HEK293 (cell line): ENCODE data around the gene ZBTB47.
A peak's percentile ranks its signal among the peaks of the same experiment; 100 is the strongest.

ENCODE experiments used
- CTCF ChIA-PET: fragments of 350-600 bp; formaldehyde crosslinking; extraction: SDS; loops from one replicate; lab custom pipeline; 2021; ENCODE audit warnings: antibody characterized with exemption; lab: Yijun Ruan, JAX
- POLR2A ChIA-PET: fragments of 300-600 bp; formaldehyde crosslinking; extraction: SDS; loops from one replicate; lab custom pipeline; 2020; ENCODE audit warnings: antibody characterized with exemption, inconsistent platforms; lab: Yijun Ruan, JAX
- H3K27ac ChIP-seq: fragments of 200-500 bp; sonication (Bioruptor generic); 2 replicates; pipeline ENCODE4 v1.5.1; 2014; ENCODE audit warnings: low read depth, low read length, control low read depth, inconsistent platforms; ENCODE audit errors: extremely low read depth
- H3K36me3 ChIP-seq, 2 experiments: fragments of 200-500 bp in 1 of 2; sonication (Bioruptor generic) in 1 of 2; 1 replicate in 1 of 2; 2 replicates in 1 of 2; pipeline ENCODE4 v1.5.1; 2014 to 2017; ENCODE audit warnings: inconsistent platforms in 2 of 2, low read length in 2 of 2; ENCODE audit not compliant: control insufficient read depth in 2 of 2, insufficient read depth in 1 of 2
- H3K4me1 ChIP-seq: fragments of 200-500 bp; sonication (Bioruptor generic); 2 replicates; pipeline ENCODE4 v1.5.1; 2014; ENCODE audit warnings: mild to moderate bottlenecking, low read length, inconsistent platforms; ENCODE audit not compliant: control insufficient read depth, insufficient read depth
- H3K4me3 ChIP-seq: 2 replicates; pipeline ENCODE4 v1.5.1; 2011; ENCODE audit warnings: low read depth, mild to moderate bottlenecking, control low read depth, low read length, moderate library complexity
- H3K9me3 ChIP-seq: fragments of 200-500 bp; sonication (Bioruptor generic); 2 replicates; pipeline ENCODE4 v1.5.1; 2014; ENCODE audit warnings: low read depth, low read length, inconsistent platforms; ENCODE audit not compliant: control insufficient read depth, insufficient read depth
- EGR2 ChIP-seq: fragments of 450-650 bp; formaldehyde crosslinking; IDR thresholded peaks from 2 replicates; pipeline ENCODE4 v1.5.1; 2016; ENCODE audit warnings: low read depth, missing biosample characterization, missing genetic modification characterization
- KLF9 ChIP-seq: fragments of 450-650 bp; formaldehyde crosslinking; IDR thresholded peaks from 2 replicates; pipeline ENCODE4 v1.5.1; 2016; ENCODE audit warnings: missing biosample characterization, missing genetic modification characterization, low read depth
- SALL2 ChIP-seq: fragments of 450-650 bp; formaldehyde crosslinking; IDR thresholded peaks from 2 replicates; pipeline ENCODE4 v1.5.0; 2017; ENCODE audit warnings: missing biosample characterization, mild to moderate bottlenecking, missing genetic modification characterization, borderline replicate concordance
- SCRT2 ChIP-seq: fragments of 450-650 bp; formaldehyde crosslinking; IDR thresholded peaks from 2 replicates; pipeline ENCODE4 v1.5.1; 2016; ENCODE audit warnings: missing biosample characterization, missing genetic modification characterization
- YY1 ChIP-seq: fragments of 450-650 bp; formaldehyde crosslinking; IDR thresholded peaks from 2 replicates; pipeline ENCODE4 v1.5.1; 2018; ENCODE audit warnings: missing biosample characterization, missing genetic modification characterization
- YY2 ChIP-seq: fragments of 450-650 bp; formaldehyde crosslinking; IDR thresholded peaks from 2 replicates; pipeline ENCODE4 v1.5.1; 2016; ENCODE audit warnings: missing biosample characterization, missing genetic modification characterization
- ZNF112 ChIP-seq: fragments of 450-650 bp; formaldehyde crosslinking; IDR thresholded peaks from 2 replicates; pipeline ENCODE4 v1.5.0; 2017; ENCODE audit warnings: missing biosample characterization, missing genetic modification characterization
- ZNF121 ChIP-seq: fragments of 450-650 bp; formaldehyde crosslinking; IDR thresholded peaks from 2 replicates; pipeline ENCODE4 v1.5.1; 2016; ENCODE audit warnings: missing biosample characterization, missing genetic modification characterization
- ZNF138 ChIP-seq: fragments of 450-650 bp; formaldehyde crosslinking; IDR thresholded peaks from 2 replicates; pipeline ENCODE4 v1.5.1; 2016; ENCODE audit warnings: missing biosample characterization, missing genetic modification characterization, borderline replicate concordance
- ZNF140 ChIP-seq: fragments of 450-650 bp; formaldehyde crosslinking; IDR thresholded peaks from 2 replicates; pipeline ENCODE4 v1.5.1; 2016; ENCODE audit warnings: missing biosample characterization, missing genetic modification characterization
- ZNF157 ChIP-seq: fragments of 450-650 bp; formaldehyde crosslinking; IDR thresholded peaks from 2 replicates; pipeline ENCODE4 v1.5.1; 2016; ENCODE audit warnings: missing biosample characterization, missing genetic modification characterization
- ZNF214 ChIP-seq: fragments of 450-650 bp; formaldehyde crosslinking; IDR thresholded peaks from 2 replicates; pipeline ENCODE4 v1.5.1; 2017; ENCODE audit warnings: missing biosample characterization, mild to moderate bottlenecking, missing genetic modification characterization, borderline replicate concordance
- ZNF274 ChIP-seq, 2 experiments: fragments of 200-500 bp in 1 of 2; fragments of 450-650 bp in 1 of 2; sonication (Bioruptor generic) in 1 of 2; formaldehyde crosslinking in 1 of 2; IDR thresholded peaks; 2 replicates each; pipeline versions ENCODE4 v1.5.1 to v1.6.1; 2014 to 2016; ENCODE audit warnings: borderline replicate concordance in 1 of 2, inconsistent platforms in 1 of 2, low read length in 1 of 2, missing biosample characterization in 1 of 2, missing genetic modification characterization in 1 of 2
- ZNF311 ChIP-seq: fragments of 450-650 bp; formaldehyde crosslinking; IDR thresholded peaks from 2 replicates; pipeline ENCODE4 v1.5.1; 2017; ENCODE audit warnings: missing biosample characterization, missing genetic modification characterization, borderline replicate concordance
- ZNF341 ChIP-seq: fragments of 450-650 bp; formaldehyde crosslinking; IDR thresholded peaks from 2 replicates; pipeline ENCODE4; 2016; ENCODE audit warnings: low read depth, missing biosample characterization, missing genetic modification characterization
- ZNF513 ChIP-seq: fragments of 450-650 bp; IDR thresholded peaks from 2 replicates; pipeline ENCODE4 v1.5.1; 2018; ENCODE audit warnings: missing biosample characterization, missing genetic modification characterization
- ZNF555 ChIP-seq: fragments of 450-650 bp; formaldehyde crosslinking; conservative IDR thresholded peaks from 2 replicates; pipeline ENCODE4 v1.5.1; 2017; ENCODE audit warnings: missing biosample characterization, mild to moderate bottlenecking, missing genetic modification characterization, inconsistent platforms
- ZNF585B ChIP-seq: fragments of 450-650 bp; formaldehyde crosslinking; IDR thresholded peaks from 2 replicates; pipeline ENCODE4 v1.5.1; 2016; ENCODE audit warnings: missing biosample characterization, missing genetic modification characterization
- ZNF596 ChIP-seq: fragments of 450-650 bp; IDR thresholded peaks from 2 replicates; pipeline ENCODE4 v1.5.0; 2018; ENCODE audit warnings: missing biosample characterization, mild to moderate bottlenecking, missing genetic modification characterization, moderate library complexity
- ZNF670 ChIP-seq: fragments of 450-650 bp; formaldehyde crosslinking; IDR thresholded peaks from 2 replicates; pipeline ENCODE4 v1.5.1; 2016; ENCODE audit warnings: missing biosample characterization, missing genetic modification characterization, low read depth
- ZNF704 ChIP-seq: fragments of 450-650 bp; formaldehyde crosslinking; IDR thresholded peaks from 2 replicates; pipeline ENCODE4 v1.5.1; 2016; ENCODE audit warnings: missing biosample characterization, missing genetic modification characterization
- TF ChIP-seq, protein P1 (sequence below): fragments of 450-650 bp; formaldehyde crosslinking; IDR thresholded peaks from 2 replicates; pipeline ENCODE4 v1.5.1; 2017; ENCODE audit warnings: missing biosample characterization, missing genetic modification characterization

ZBTB47 gene

GRCh38 chr3:42610976-42611375 is 42.5 kb upstream of the ZBTB47 start:
- no peaks in the 10 kb centered on the region for H3K4me1 ChIP-seq
- peaks cover 4 to 44% of the 10 kb centered on the region in 2 experiments; a peak in 2 of 3 replicates for H3K36me3 ChIP-seq
- CTCF ChIA-PET = interaction anchor here (0.7 to 1.0 kb wide), 3 partner anchors 9 to 19 kb away, joined by 3 read pairs; no protein-coding TSS in a partner anchor
- POLR2A ChIA-PET = interaction anchor here (0.8 kb wide), 1 partner anchor 11 kb away, joined by 3 read pairs; no protein-coding TSS in a partner anchor
- H3K27ac ChIP-seq = no peak overlapping the region
- TF ChIP-seq, protein P1, sequence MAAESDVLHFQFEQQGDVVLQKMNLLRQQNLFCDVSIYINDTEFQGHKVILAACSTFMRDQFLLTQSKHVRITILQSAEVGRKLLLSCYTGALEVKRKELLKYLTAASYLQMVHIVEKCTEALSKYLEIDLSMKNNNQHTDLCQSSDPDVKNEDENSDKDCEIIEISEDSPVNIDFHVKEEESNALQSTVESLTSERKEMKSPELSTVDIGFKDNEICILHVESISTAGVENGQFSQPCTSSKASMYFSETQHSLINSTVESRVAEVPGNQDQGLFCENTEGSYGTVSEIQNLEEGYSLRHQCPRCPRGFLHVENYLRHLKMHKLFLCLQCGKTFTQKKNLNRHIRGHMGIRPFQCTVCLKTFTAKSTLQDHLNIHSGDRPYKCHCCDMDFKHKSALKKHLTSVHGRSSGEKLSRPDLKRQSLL (tag by site-specific recombination) = no peak
- no peak for TF ChIP-seq EGR2 (tag by site-specific recombination)
- TF ChIP-seq ZNF555 (tag by site-specific recombination) = no peak
- TF ChIP-seq SALL2 = no peak
- TF ChIP-seq ZNF670 (tag by site-specific recombination) = no peak
- no peak for TF ChIP-seq ZNF311 (tag by site-specific recombination)
- TF ChIP-seq YY1 = no peak
- no peak for TF ChIP-seq ZNF138 (tag by site-specific recombination)
- TF ChIP-seq KLF9 (tag by site-specific recombination) = no peak
- no peak for TF ChIP-seq ZNF513
- no peak overlapping the region for H3K4me3 ChIP-seq
- H3K9me3 ChIP-seq = no peaks in the 10 kb centered on the region

- Histone ChIP-seq H3K27ac (no peak overlapping the region), H3K36me3 (peaks cover 4 to 35% of the 10 kb centered on the region in 2 experiments; a peak in 2 of 3 replicates), H3K4me3 (no peak overlapping the region), H3K4me1 (no peaks in the 10 kb centered on the region), H3K9me3 (no peaks in the 10 kb centered on the region)
- POLR2A ChIA-PET = no interaction called here
- no peak for TF ChIP-seq ZNF596 (tag by site-specific recombination)
- peak; percentile 49 for TF ChIP-seq SCRT2 (tag by site-specific recombination)
- CTCF ChIA-PET = interaction anchor here (0.9 to 1.2 kb wide), 3 partner anchors 29 to 48 kb away, joined by 3 to 4 read pairs (median 4); no protein-coding TSS in a partner anchor
These were observed 41.3 kb upstream of the ZBTB47 start for GRCh38 chr3:42612217-42612616.

- Histone ChIP-seq H3K4me1 (no peaks in the 10 kb centered on the region), H3K4me3 (no peak overlapping the region), H3K9me3 (no peaks in the 10 kb centered on the region)
- TF ChIP-seq ZNF140 (tag by site-specific recombination) (no peak), ZNF214 (tag by site-specific recombination) (no peak)
- TF ChIP-seq, all 188 proteins: peak for 0
- ChIA-PET CTCF (interaction anchor here (0.6 to 1.2 kb wide), 6 partner anchors 10 to 312 kb away, joined by 3 to 5 read pairs (median 4); no protein-coding TSS in a partner anchor), POLR2A (interaction anchor here (1.2 kb wide), 1 partner anchor 12 kb away, joined by 6 read pairs; the partner anchor contains the start of gene NKTR)
- Histone ChIP-seq H3K36me3 (peaks cover 1 to 35% of the 10 kb centered on the region in 2 experiments; a peak in 2 of 3 replicates), H3K27ac (no peak overlapping the region)
These were observed 40.6 kb upstream of the ZBTB47 start for GRCh38 chr3:42612928-42613327.

DNA sequence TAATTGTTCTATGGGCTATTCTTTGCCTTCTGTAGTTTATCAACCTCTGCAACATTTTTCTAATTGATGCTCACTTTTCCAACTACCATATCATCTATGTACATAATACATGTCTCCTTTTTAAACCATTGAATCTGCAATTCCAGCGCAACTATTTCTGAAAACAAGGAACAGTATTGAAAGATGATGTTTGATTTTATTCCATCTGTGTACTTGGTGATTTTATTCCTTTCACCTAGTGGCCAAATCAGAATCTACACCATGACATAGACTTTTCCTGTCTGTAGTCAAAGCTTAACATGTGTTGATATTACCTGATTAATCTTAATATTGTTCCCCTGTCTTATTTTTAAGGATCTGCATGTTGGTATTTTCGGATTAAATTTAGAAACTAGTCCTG is 40.0 kb upstream of the ZBTB47 start:
- peaks cover 0 to 31% of the 10 kb centered on the region in 2 experiments; a peak in 2 of 3 replicates for H3K36me3 ChIP-seq
- CTCF ChIA-PET = interaction anchor here (0.6 to 1.2 kb wide), 11 partner anchors 9 to 385 kb away, joined by 3 to 7 read pairs (median 4); no protein-coding TSS in a partner anchor
- H3K4me3 ChIP-seq = no peak overlapping the region
- H3K9me3 ChIP-seq = no peaks in the 10 kb centered on the region
- POLR2A ChIA-PET = interaction anchor here (1.2 kb wide), 1 partner anchor 13 kb away, joined by 6 read pairs; the partner anchor contains the start of gene NKTR
- H3K27ac ChIP-seq = no peak overlapping the region
- TF ChIP-seq ZNF112 (tag by site-specific recombination) (no peak), ZNF311 (tag by site-specific recombination) (no peak), ZNF704 (no peak), ZNF341 (tag by site-specific recombination) (no peak), ZNF121 (tag by site-specific recombination) (no peak), YY2 (tag by site-specific recombination) (no peak), ZNF274 (IDR thresholded peaks at IDR 0.05; ENCODE audit: low read length) (no peak), ZNF274 (tag by site-specific recombination; IDR thresholded peaks at IDR 0.05; ENCODE audit: borderline replicate concordance) (no peak), ZNF157 (tag by site-specific recombination) (no peak), ZNF585B (tag by site-specific recombination) (no peak)
- H3K4me1 ChIP-seq = no peaks in the 10 kb centered on the region
